Keratinocyte (primary cell): Measurements from ENCODE around the gene ZNF423.

Source experiments
- CTCF ChIP-seq, 3 experiments: IDR thresholded peaks in 1 of 3; conservative IDR thresholded peaks in 1 of 3; optimal IDR thresholded peaks in 1 of 3; 2 replicates in 2 of 3; 3 replicates in 1 of 3; pipeline versions ENCODE3 to v1.5.1; 2011; ENCODE audit warnings: low read length in 3 of 3, mild to moderate bottlenecking in 3 of 3, moderate library complexity in 2 of 3, control low read depth in 1 of 3, inconsistent platforms in 1 of 3; ENCODE audit not compliant: insufficient read depth in 2 of 3; ENCODE audit errors: extremely low read depth in 1 of 3
- EZH2 ChIP-seq: IDR thresholded peaks from one replicate; pipeline ENCODE4 v1.6.1; 2012; ENCODE audit warnings: inconsistent platforms, mild to moderate bottlenecking, low read length, moderate library complexity

- no peak for TF ChIP-seq EZH2
- TF ChIP-seq CTCF (optimal IDR thresholded peaks at IDR 0.05 in 1 of 3, IDR thresholded peaks at IDR 0.05 in 1 of 3, conservative IDR thresholded peaks at IDR 0.05 in 1 of 3; ENCODE audit: extremely low read depth in 1 of 3, insufficient read depth in 2 of 3, low read length in 3 of 3), result no peak
These were observed 204.7 kb downstream of the ZNF423 start for GRCh38 chr16:49651226-49651625.
